Subcutaneous adipose tissue (tissue), 4 donors: ENCODE results near the gene GGN. TPM values are rescaled to one million over a fixed set of nuclear protein-coding genes. Genes with fewer than 3 reads are reported as not detected.

Experiments
- total RNA-seq, 4 donors: library from RNA; depleted of rRNA; stranded (reverse); fragments of >200 nt; gene quantifications; one replicate each; pipeline ENCODE4 v1.1.0, GENCODE V29; 2016
- TF ChIP-seq, protein P1 (sequence below): fragments of 450-650 bp; IDR thresholded peaks from one replicate; pipeline ENCODE4 v1.5.1; 2016; ENCODE audit warnings: low read depth, mild to moderate bottlenecking, control low read depth, antibody characterized with exemption, moderate library complexity

The GGN gene
- total RNA-seq, 4 donors from 2014 or later = not detected

DNA sequence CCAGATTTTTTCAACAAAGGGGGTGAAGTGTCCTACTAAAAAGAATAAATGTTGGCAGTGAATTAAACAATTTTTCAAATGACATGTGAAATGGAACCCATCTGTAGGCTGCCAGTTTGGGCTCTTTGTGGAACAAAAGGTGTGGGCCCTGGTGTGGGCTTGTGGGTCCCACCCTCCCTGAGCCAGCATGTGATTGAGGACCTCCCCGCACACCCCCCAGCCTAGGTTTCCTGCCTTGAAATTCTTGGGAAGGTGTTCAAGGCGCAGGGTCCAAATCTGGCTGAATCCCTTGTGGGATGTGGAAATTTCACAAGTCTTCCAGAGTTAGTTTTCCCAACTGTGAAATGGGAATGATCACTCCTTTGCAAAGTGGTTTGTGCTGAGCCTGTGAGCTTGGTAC lies 4.1 kb downstream of the GGN start:
- TF ChIP-seq, protein P1, sequence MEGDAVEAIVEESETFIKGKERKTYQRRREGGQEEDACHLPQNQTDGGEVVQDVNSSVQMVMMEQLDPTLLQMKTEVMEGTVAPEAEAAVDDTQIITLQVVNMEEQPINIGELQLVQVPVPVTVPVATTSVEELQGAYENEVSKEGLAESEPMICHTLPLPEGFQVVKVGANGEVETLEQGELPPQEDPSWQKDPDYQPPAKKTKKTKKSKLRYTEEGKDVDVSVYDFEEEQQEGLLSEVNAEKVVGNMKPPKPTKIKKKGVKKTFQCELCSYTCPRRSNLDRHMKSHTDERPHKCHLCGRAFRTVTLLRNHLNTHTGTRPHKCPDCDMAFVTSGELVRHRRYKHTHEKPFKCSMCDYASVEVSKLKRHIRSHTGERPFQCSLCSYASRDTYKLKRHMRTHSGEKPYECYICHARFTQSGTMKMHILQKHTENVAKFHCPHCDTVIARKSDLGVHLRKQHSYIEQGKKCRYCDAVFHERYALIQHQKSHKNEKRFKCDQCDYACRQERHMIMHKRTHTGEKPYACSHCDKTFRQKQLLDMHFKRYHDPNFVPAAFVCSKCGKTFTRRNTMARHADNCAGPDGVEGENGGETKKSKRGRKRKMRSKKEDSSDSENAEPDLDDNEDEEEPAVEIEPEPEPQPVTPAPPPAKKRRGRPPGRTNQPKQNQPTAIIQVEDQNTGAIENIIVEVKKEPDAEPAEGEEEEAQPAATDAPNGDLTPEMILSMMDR = no peak

DNA sequence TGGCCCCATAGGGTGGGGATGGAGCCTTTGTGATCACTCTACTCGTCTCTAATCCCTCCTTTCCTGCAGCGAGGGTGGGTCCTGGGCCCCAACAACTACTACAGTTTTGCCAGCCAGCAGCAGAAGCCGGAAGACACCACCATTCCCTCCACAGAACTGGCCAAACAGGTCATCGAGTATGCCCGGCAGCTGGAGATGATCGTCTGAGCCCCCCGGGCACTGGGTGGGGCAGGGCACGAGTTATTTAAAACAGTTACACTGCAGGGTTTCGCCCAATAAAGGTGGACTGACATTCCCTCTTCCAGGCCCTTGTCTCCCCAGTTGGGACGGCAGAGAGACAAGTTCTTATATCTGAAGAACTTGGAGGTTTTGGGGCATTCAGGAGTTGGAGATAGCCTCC lies 4.7 kb downstream of the GGN start:
- TF ChIP-seq, protein P1 = no peak

DNA sequence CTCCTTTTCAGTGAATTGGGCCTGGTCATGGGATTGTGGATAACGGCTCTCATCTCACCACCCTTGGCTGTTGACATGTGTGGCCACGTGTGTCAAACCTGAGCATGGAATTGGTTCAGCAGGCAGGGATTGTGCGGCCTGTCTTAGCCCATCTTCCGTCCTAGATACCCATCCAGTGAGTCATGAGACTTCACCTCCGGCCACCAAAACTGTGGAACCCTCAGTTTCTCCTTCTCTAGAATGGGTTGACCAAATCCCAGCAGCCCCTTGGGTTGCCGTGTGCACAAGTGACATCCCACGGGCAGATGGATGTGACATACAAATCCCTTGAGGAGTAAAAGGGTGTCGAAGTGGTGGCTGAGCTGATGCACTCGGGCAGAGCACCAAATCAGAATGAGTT lies 6.7 kb downstream of the GGN start:
- TF ChIP-seq, protein P1 = no peak

DNA sequence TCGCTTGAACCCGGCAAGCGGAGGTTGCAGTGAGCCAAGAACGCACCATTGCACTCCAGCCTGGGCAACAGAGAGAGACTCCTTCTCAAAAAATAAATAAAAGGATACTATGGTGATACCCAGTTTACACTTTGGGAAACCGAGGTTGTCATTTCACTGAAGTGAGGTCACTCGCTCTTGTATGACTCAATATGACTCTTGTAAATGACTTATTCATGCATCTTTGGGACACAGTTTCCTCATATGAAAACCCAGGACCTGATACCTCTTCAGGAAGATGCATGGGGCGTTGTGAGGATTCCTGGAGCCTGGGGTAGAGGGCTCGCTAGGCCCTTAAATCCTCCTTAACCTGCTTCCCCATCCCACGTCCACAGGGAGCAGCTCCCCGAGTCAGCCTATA lies 9.0 kb downstream of the GGN start:
- TF ChIP-seq, protein P1 = no peak

DNA sequence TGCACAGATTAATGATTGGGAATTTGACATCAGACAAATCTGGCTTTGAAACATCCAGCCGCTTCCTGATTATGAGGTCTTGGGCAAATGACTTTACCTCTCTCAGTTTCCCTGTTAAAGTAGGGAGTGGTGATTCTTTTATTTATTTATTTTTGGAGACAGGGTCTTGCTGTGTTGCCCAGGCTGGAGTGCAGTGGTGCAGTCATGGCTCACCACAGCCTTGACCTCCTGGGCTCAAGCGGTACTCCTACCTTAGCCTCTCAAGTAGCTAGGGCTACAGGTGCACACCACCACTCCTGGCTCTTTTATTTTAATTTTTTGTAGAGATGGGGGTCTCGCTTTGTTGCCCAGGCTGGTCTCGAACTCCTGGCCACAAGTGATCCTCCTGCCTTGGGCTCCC lies 10.8 kb downstream of the GGN start:
- TF ChIP-seq, protein P1 = no peak

DNA sequence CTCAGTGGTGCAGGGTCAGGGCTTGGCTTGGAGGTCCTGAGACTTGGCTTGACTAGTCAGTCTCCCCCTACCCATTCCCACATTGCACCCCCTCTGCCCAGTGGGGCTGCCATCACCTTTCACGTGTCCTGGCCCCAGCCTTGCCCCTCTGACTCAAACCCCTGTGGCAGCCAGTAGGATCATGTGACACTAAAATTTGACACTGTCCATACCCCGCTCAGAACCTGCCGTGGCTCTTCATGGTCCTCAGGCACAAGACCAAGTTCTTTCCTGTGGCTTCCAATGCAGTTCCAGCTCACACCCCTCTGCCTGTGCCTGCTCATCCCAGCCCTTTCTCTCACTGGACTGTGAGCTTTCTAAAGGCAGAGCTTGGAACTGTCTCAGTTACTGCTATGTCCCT lies 11.3 kb downstream of the GGN start:
- TF ChIP-seq, protein P1 = no peak

DNA sequence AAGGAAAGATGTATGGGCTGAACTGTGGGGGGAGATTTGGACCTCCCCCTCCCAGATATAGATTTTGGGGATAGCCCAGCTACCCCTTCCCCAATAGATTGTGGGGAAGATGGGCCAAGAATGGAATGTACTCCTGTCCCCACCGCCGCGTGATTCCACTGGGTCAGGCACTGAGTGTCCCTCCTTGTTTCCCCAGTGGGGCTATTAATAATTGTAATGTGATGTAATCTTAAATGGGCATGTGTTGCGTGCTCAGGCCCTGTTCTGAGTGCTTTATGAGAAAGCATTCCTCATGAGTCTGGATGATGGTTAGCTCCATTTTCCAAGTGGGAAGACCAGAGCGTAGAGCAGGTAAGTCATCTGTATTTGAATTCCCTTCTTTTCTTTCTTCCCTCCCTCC lies 12.1 kb downstream of the GGN start:
- TF ChIP-seq, protein P1 = no peak

DNA sequence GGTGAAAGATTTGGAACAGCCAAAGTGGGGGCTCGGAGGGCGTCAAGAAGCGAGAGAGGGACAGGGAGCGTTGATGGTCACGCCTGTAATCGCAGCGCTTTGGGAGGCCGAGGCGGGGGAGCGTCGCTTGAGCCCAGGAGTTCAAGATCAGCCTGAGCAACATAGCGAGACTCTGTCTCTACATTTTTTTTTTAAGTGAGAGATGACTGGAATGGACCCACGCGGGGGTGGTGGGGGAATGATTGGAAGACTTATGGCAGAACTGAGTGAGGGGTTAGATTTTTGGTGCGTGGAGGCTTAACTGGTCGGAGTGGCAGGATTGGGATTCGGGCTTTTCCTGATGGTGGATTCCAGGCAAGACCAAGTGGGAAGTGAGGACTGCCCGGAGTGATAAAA lies 12.7 kb downstream of the GGN start:
- TF ChIP-seq, protein P1 = no peak
